Measurements from ENCODE around the gene GABRB1. TPM values are rescaled to one million over a fixed set of nuclear protein-coding genes. Genes with fewer than 3 reads are reported as not detected.

Gene GABRB1
- total RNA-seq, 1 experiment from 2014 or later: not detected

- Histone ChIP-seq H3K79me2 (ENCODE audit: low read length) (no peaks in the 10 kb centered on the region), H2AFZ (ENCODE audit: low read length) (no peak overlapping the region), H3K4me1 (ENCODE audit: insufficient read depth, low read length) (no peaks in the 10 kb centered on the region; the same call in 1 of the 2 replicates), H3K9me3 (ENCODE audit: low read length) (no peaks in the 10 kb centered on the region), H3K9me2 (replicated peaks; ENCODE audit: low read length) (no peaks in the 10 kb centered on the region), H3K4me2 (ENCODE audit: low read length) (no peak overlapping the region), H4K20me1 (ENCODE audit: low read length) (no peaks in the 10 kb centered on the region), H3K4me3 (ENCODE audit: low read length) (no peak overlapping the region), H3K27ac (ENCODE audit: low read length) (no peak overlapping the region), H3F3A (ENCODE audit: low read length, unreplicated experiment) (no peaks in the 10 kb centered on the region), H3K27me3 (ENCODE audit: low read length) (no peaks in the 10 kb centered on the region), H3K36me3 (ENCODE audit: low read depth, low read length) (no peaks in the 10 kb centered on the region), H3K9ac (ENCODE audit: low read length) (no peak overlapping the region)
- ATAC-seq (no peak), DNase-seq (no peak)
- POLR2A ChIA-PET (ENCODE audit: unreplicated experiment): no interaction called here
- BruUV-seq (replicated peaks): no TSS peak
- CTCF ChIA-PET: no interaction called here
- intact Hi-C loops (cut with micrococcal nuclease): no loop called here
- TF ChIP-seq EZH2phosphoT487 (IDR thresholded peaks at IDR 0.05; ENCODE audit: borderline replicate concordance, low read length): no peak
- TF ChIP-seq CTCF (conservative IDR thresholded peaks at IDR 0.05; ENCODE audit: low read depth, low read length): no peak
- no peak for TF ChIP-seq EZH2 (IDR thresholded peaks at IDR 0.05; ENCODE audit: low read length, unreplicated experiment)
These were observed 433.6 kb downstream of the GABRB1 start for GRCh38 chr4:47465004-47465403.

GRCh38 chr4:47466056-47466785, 434.9 kb downstream of the GABRB1 start:
- BruUV-seq (replicated peaks): no TSS peak
- TF ChIP-seq EZH2 (IDR thresholded peaks at IDR 0.05; ENCODE audit: low read length, unreplicated experiment) (no peak), EZH2phosphoT487 (IDR thresholded peaks at IDR 0.05; ENCODE audit: borderline replicate concordance, low read length) (no peak), CTCF (conservative IDR thresholded peaks at IDR 0.05; ENCODE audit: low read depth, low read length) (no peak)
- no peaks in the 10 kb centered on the region for H3K79me2 ChIP-seq (ENCODE audit: low read length)
- POLR2A ChIA-PET (ENCODE audit: unreplicated experiment): no interaction called here
- H3K36me3 ChIP-seq (ENCODE audit: low read depth, low read length): no peaks in the 10 kb centered on the region
- H3F3A ChIP-seq (ENCODE audit: low read length, unreplicated experiment): no peaks in the 10 kb centered on the region
- no peaks in the 10 kb centered on the region for H3K9me3 ChIP-seq (ENCODE audit: low read length)
- no peaks in the 10 kb centered on the region for H4K20me1 ChIP-seq (ENCODE audit: low read length)
- H3K4me3 ChIP-seq (ENCODE audit: low read length): no peak overlapping the region
- intact Hi-C loops (cut with micrococcal nuclease): no loop called here
- no peak overlapping the region for H2AFZ ChIP-seq (ENCODE audit: low read length)
- CTCF ChIA-PET: no interaction called here
- no peak for ATAC-seq
- H3K4me2 ChIP-seq (ENCODE audit: low read length): no peak overlapping the region
- H3K27ac ChIP-seq (ENCODE audit: low read length): no peak overlapping the region
- no peaks in the 10 kb centered on the region; the same call in 1 of the 2 replicates for H3K4me1 ChIP-seq (ENCODE audit: insufficient read depth, low read length)
- DNase-seq: no peak
- no peak overlapping the region for H3K9ac ChIP-seq (ENCODE audit: low read length)
- no peaks in the 10 kb centered on the region for H3K27me3 ChIP-seq (ENCODE audit: low read length)
- H3K9me2 ChIP-seq (replicated peaks; ENCODE audit: low read length): no peaks in the 10 kb centered on the region

GRCh38 chr4:47468706-47469365, 437.5 kb downstream of the GABRB1 start:
- Histone ChIP-seq H3K4me1 (ENCODE audit: insufficient read depth, low read length) (no peaks in the 10 kb centered on the region), H3K9me3 (ENCODE audit: low read length) (no peaks in the 10 kb centered on the region), H3F3A (ENCODE audit: low read length, unreplicated experiment) (no peaks in the 10 kb centered on the region), H4K20me1 (ENCODE audit: low read length) (no peaks in the 10 kb centered on the region), H2AFZ (ENCODE audit: low read length) (no peak overlapping the region), H3K4me3 (ENCODE audit: low read length) (no peak overlapping the region), H3K9me2 (replicated peaks; ENCODE audit: low read length) (no peaks in the 10 kb centered on the region), H3K79me2 (ENCODE audit: low read length) (no peaks in the 10 kb centered on the region), H3K9ac (ENCODE audit: low read length) (no peak overlapping the region), H3K27ac (ENCODE audit: low read length) (no peak overlapping the region), H3K36me3 (ENCODE audit: low read depth, low read length) (no peaks in the 10 kb centered on the region), H3K4me2 (ENCODE audit: low read length) (no peak overlapping the region), H3K27me3 (ENCODE audit: low read length) (no peaks in the 10 kb centered on the region)
- CTCF ChIA-PET: no interaction called here
- DNase-seq (no peak), ATAC-seq (no peak)
- POLR2A ChIA-PET (ENCODE audit: unreplicated experiment): no interaction called here
- no TSS peak for BruUV-seq (replicated peaks)
- TF ChIP-seq CTCF (conservative IDR thresholded peaks at IDR 0.05; ENCODE audit: low read depth, low read length) (no peak), EZH2phosphoT487 (IDR thresholded peaks at IDR 0.05; ENCODE audit: borderline replicate concordance, low read length) (no peak), EZH2 (IDR thresholded peaks at IDR 0.05; ENCODE audit: low read length, unreplicated experiment) (no peak)
- intact Hi-C loops (cut with micrococcal nuclease): no loop called here
